Erythroblast (primary cell): ENCODE data around the gene ACTR5.

Source experiments
- GATA1 ChIP-seq: IDR thresholded peaks from 2 replicates; pipeline ENCODE4 v1.6.1; 2011; ENCODE audit warnings: low read depth, mild to moderate bottlenecking, control low read depth, low read length, moderate library complexity
- POLR2A ChIP-seq: IDR thresholded peaks from 2 replicates; pipeline ENCODE4 v1.6.1; 2011; ENCODE audit warnings: mild to moderate bottlenecking, low read length

DNA sequence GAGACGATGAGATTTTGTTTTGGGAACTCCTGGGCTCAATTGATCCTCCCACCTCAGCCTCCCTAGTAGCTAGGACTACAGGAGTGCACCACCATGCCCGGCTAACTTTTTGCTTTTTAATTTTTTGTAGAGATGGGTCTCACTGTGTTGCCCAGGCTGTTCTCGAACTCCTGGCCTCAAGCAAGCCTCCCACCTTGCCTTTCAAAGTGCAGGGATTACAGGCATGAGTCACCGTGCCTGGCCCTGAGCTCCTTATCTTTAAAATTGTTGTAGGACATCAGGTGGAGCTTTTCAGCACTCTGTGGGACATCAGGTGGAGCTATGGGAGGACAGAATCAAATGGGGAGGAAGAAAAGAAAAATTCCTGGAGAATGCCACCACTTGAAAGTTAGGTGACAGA, 12.7 kb downstream of the ACTR5 start:
- no peak for TF ChIP-seq POLR2A
- TF ChIP-seq GATA1: no peak
